Glutamatergic neuron (in vitro differentiated cells): Measurements from ENCODE around the gene AGPAT2. TPM values are rescaled to one million over a fixed set of nuclear protein-coding genes. Genes with fewer than 3 reads are reported as not detected.
A peak's percentile ranks its signal among the peaks of the same experiment; 100 is the strongest.

Source experiments
- DNase-seq: peaks from one replicate; pipeline ENCODE4 v3.0.0; 2022
- H3K27ac Mint-ChIP-seq: one replicate; pipeline ENCODE4 v1.8.0; 2020; ENCODE audit warnings: mild to moderate bottlenecking, mixed read lengths, inconsistent platforms; ENCODE audit not compliant: unreplicated experiment
- H3K27me3 Mint-ChIP-seq: one replicate; pipeline ENCODE4 v1.8.0; 2020; ENCODE audit warnings: mild to moderate bottlenecking, moderate library complexity, mixed read lengths, inconsistent platforms; ENCODE audit not compliant: unreplicated experiment
- H3K36me3 Mint-ChIP-seq: one replicate; pipeline ENCODE4 v1.8.0; 2020; ENCODE audit warnings: mild to moderate bottlenecking, mixed read lengths, inconsistent platforms; ENCODE audit not compliant: unreplicated experiment
- H3K4me1 Mint-ChIP-seq: one replicate; pipeline ENCODE4 v1.8.0; 2020; ENCODE audit warnings: mild to moderate bottlenecking, low read depth, mixed read lengths, inconsistent platforms; ENCODE audit not compliant: unreplicated experiment
- H3K4me3 Mint-ChIP-seq: one replicate; pipeline ENCODE4 v1.8.0; 2020; ENCODE audit warnings: mild to moderate bottlenecking, mixed read lengths, inconsistent platforms; ENCODE audit not compliant: unreplicated experiment
- H3K9me3 Mint-ChIP-seq: one replicate; pipeline ENCODE4 v1.8.0; 2020; ENCODE audit warnings: mild to moderate bottlenecking, moderate library complexity, mixed read lengths, inconsistent platforms; ENCODE audit not compliant: unreplicated experiment
- total RNA-seq: library from RNA; stranded (reverse); fragmentation: NEBNext Ultra II Directional; extraction: Animal tissue kit (Norgen Biotek cat#: 25700); gene quantifications from one replicate; pipeline ENCODE4 v1.2.1, GENCODE V29; 2021; ENCODE audit not compliant: unreplicated experiment
- TF ChIP-seq, protein P1 (sequence below): fragments of 200-600 bp; sonication (generic); IDR thresholded peaks from one replicate; pipeline ENCODE4 v1.5.0; 2021; ENCODE audit not compliant: partially characterized antibody, unreplicated experiment

Gene AGPAT2
- total RNA-seq, 1 donor from 2014 or later = 72.8 TPM

DNA sequence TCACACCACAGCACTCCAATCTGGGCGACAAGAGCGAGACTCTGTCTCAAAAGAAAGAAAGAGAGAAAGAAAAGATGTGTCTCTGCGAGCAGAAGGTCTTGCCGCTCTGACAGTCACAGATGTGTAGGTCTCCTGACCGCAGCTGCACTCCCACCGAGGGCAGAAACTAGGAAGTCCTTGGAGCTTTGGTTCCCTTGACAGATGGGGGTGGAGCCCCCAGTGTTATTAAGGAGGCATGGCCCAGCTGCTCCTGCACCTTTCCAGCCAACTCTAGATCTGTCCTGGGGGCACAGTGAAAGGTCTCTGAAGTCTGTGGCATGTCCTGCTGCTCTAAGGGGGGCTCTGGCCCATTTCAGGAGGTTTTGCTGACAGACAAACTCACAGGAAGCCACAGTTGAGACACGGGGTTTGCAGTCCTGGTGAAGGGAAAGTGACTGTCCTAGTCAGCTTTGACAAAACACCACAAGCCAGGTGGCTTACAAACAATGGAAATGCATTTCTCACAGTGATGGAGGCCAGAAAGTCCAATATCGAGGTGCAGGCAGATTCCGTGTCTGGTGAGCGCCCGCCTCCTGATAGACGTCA is 16.1 kb upstream of the AGPAT2 start:
- TF ChIP-seq, protein P1, sequence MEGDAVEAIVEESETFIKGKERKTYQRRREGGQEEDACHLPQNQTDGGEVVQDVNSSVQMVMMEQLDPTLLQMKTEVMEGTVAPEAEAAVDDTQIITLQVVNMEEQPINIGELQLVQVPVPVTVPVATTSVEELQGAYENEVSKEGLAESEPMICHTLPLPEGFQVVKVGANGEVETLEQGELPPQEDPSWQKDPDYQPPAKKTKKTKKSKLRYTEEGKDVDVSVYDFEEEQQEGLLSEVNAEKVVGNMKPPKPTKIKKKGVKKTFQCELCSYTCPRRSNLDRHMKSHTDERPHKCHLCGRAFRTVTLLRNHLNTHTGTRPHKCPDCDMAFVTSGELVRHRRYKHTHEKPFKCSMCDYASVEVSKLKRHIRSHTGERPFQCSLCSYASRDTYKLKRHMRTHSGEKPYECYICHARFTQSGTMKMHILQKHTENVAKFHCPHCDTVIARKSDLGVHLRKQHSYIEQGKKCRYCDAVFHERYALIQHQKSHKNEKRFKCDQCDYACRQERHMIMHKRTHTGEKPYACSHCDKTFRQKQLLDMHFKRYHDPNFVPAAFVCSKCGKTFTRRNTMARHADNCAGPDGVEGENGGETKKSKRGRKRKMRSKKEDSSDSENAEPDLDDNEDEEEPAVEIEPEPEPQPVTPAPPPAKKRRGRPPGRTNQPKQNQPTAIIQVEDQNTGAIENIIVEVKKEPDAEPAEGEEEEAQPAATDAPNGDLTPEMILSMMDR = no peak
- Mint-ChIP-seq H3K4me3 (no peak overlapping the region), H3K36me3 (no peaks in the 10 kb centered on the region), H3K4me1 (peaks cover 6% of the 10 kb centered on the region), H3K9me3 (peaks cover 5% of the 10 kb centered on the region), H3K27me3 (peaks cover 3% of the 10 kb centered on the region), H3K27ac (peak overlapping the region; percentile 75)
- no peak for DNase-seq

GRCh38 chr9:136701668-136702053 is 14.4 kb upstream of the AGPAT2 start:
- H3K4me3 Mint-ChIP-seq = no peak overlapping the region
- peak overlapping the region; percentile 28 for H3K27ac Mint-ChIP-seq
- DNase-seq = no peak
- no peaks in the 10 kb centered on the region for H3K9me3 Mint-ChIP-seq
- TF ChIP-seq, protein P1 = no peak
- no peaks in the 10 kb centered on the region for H3K36me3 Mint-ChIP-seq
- peaks cover 10% of the 10 kb centered on the region for H3K4me1 Mint-ChIP-seq
- H3K27me3 Mint-ChIP-seq = peaks cover 3% of the 10 kb centered on the region

DNA sequence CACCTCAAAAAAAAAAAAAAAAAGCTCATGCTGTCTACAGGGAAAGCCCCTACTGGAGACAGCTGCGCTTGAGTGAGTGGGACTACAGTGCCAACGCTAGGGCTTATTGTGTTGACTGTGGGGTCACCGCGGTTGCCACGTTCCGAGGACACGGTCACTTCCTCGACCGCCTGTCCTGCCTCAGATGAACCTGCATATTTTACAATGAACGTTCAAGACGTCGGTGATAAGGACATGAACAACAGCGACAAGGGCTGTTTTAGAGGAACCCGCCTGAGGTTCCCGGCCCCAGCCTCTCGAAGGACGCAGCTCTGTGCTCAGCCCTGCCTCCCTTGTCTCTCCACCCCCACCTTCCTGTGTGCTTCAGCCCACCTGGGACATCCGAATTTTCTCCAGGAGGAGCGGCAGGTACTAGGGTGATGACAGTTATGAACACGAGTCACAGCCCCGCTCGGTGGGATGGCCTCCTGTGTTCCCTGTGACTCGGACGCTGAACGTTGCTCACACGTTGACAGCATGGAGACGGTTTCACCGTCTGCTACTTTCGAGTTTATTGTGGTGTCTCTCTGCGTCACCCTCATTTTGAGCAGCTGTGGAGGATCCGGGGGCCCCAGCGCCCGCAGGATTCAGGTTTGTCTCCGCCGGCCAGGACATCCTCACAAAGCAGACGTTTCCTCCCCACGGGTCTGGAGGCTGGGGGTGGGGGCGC is 13.9 kb upstream of the AGPAT2 start:
- H3K4me3 Mint-ChIP-seq = no peak overlapping the region
- peaks cover under 1% of the 10 kb centered on the region for H3K9me3 Mint-ChIP-seq

DNA sequence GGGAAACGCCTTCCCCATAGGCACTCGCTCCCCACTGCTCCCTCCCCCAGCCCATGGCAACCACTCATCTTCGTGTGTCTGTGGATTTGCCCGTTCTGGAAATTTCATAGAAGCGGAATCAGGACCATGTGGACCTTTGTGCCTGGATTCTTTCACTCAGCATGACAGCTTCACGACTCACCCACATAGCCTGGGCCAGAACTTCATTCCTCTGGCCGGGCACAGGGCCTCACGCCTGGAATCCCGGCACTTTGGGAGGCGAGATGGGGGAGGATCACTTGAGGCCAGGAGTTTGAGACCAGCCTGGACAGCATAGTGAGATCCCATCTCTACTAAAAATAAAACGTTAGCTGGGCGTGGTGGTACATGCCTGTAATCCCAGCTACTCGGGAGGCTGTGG is 13.0 kb upstream of the AGPAT2 start:
- TF ChIP-seq, protein P1 = no peak
- H3K4me1 Mint-ChIP-seq = peaks cover 10% of the 10 kb centered on the region
- no peak overlapping the region for H3K4me3 Mint-ChIP-seq
- peaks cover 5% of the 10 kb centered on the region for H3K27me3 Mint-ChIP-seq
- DNase-seq = no peak
- H3K36me3 Mint-ChIP-seq = no peaks in the 10 kb centered on the region
- no peak overlapping the region for H3K27ac Mint-ChIP-seq
- peaks cover 4% of the 10 kb centered on the region for H3K9me3 Mint-ChIP-seq

More for the DNA sequence above, 13.9 kb upstream of the AGPAT2 start:
- Mint-ChIP-seq H3K36me3 (no peaks in the 10 kb centered on the region), H3K4me1 (peaks cover 10% of the 10 kb centered on the region), H3K27ac (no peak overlapping the region), H3K27me3 (peaks cover 4% of the 10 kb centered on the region)
- DNase-seq = no peak
- TF ChIP-seq, protein P1 = no peak

DNA sequence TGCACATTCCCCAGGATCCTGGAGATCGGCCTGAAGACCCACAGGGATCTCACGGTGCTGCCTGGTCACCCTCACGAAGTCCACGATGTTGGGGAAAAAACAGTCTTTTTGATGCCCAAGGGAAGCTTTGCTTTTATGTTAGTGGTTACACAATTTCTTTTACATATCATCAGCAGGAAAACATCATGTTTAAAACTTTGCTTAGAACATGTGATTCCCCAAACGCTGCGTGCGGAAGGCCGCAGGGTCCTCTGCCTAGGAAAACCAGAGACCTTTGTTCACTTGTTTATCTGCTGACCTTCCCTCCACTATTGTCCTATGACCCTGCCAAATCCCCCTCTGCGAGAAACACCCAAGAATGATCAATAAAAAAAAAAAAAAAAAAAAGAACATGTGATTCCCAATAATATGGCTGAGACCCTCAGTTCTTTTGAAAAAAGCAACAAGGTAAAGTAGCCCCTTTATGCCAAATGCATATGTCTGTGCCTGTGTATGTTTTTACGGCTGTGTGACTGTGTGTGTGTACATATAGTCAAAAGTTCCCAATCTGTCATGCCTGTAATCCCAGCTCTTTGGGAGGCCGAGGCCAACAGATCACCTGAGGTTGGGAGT is 11.5 kb upstream of the AGPAT2 start:
- Mint-ChIP-seq H3K27ac (no peak overlapping the region), H3K9me3 (peaks cover 4% of the 10 kb centered on the region), H3K4me3 (no peak overlapping the region), H3K27me3 (peaks cover 5% of the 10 kb centered on the region), H3K36me3 (no peaks in the 10 kb centered on the region), H3K4me1 (peaks cover 13% of the 10 kb centered on the region)
- no peak for DNase-seq
- TF ChIP-seq, protein P1 = no peak
